ENCODE results near the gene ZFX.

ZFX gene

GRCh38 chrX:24203072-24203808 lies 53.7 kb downstream of the ZFX start:
- DNase-seq = no peak

DNA sequence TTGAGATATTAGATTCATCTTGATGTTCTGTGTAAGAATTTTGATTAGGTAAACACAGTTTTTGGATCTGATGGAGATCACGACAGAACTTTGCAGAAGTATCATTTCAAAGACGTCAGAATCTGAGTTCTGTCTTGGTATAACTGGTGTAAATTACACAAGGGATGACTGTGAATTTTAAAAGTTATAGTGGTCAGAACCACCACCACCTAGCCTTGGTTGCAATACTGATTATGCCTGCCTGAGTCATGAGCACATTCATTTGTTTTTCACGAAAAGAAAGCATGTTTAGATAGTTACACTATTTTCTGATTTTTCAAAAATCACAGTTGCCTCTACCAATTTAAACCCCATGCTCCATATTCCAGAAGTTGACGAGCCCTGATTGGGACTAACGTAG lies 54.8 kb downstream of the ZFX start:
- DNase-seq = no peak

GRCh38 chrX:24204958-24205357 lies 55.4 kb downstream of the ZFX start:
- no peak for DNase-seq

DNA sequence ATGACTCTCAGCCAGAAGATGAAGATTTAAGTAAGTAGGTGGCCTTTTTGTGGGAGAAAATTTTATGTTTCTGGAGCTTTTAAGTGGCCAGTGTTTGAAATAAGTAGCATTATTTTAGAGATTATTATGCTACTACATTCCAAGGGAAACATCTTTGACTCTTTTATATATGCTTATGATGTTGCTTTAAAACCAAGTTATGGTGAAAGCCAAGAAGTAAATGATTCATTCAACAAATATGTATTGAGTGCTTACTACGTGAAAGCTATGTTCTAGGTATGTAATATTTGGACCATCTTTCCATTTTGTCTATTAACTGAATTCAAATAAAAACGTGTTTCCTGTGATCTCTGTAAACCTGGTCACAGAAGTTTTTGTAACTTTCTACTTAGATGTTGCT lies 58.3 kb downstream of the ZFX start:
- DNase-seq = no peak

- DNase-seq = no peak
Measured at GRCh38 chrX:24208496-24209240, 59.1 kb downstream of the ZFX start.

DNA sequence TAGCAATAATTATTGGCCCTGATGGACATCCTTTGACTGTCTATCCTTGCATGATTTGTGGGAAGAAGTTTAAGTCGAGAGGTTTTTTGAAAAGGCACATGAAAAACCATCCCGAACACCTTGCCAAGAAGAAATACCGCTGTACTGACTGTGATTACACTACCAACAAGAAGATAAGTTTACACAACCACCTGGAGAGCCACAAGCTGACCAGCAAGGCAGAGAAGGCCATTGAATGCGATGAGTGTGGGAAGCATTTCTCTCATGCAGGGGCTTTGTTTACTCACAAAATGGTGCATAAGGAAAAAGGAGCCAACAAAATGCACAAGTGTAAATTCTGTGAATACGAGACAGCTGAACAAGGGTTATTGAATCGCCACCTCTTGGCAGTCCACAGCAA lies 60.7 kb downstream of the ZFX start:
- DNase-seq = no peak

DNA sequence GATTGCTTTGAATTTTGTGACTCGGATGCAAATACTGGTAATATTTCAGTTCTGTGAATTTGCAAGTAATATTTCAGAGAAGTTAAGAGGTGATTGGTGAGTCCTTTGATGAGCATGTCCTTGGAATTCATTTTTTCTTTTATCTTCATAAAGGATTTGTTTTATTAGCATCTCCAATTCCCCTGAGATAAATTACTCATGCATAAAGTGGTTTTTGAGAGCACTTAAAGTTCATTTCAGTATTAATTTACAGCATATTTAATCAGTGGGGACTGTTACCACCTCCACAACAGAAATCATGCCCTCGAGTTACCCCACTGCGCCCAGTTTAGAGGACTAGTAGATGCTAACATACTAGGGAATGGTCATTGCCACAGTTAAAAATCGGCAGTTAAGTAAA lies 65.0 kb downstream of the ZFX start:
- peak in 1 of 2 experiments; percentile 60 for DNase-seq

- DNase-seq = no peak
Measured at GRCh38 chrX:24215272-24215671, 65.7 kb downstream of the ZFX start.

DNA sequence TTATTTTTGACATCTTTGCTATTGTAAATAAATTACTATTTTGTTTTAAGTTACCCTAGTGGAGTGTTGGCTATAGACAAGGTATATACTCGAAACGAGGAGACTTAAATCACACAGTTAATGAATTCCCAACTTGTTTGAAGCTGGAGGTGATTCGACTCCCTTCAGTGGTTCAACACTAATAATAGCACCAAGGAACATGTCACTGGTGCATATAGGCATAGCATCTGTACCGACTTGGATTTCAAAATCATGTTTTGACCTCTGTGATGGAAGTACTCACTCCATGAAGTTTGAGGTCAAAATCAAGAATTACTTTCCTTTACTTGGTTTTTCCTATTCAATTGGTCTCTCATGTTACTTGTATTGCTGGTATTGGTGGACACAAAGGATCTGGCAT lies 66.5 kb downstream of the ZFX start:
- DNase-seq = no peak

- DNase-seq = no peak
Measured at GRCh38 chrX:24216827-24217226, 67.3 kb downstream of the ZFX start.

GRCh38 chrX:24219320-24219719 lies 69.8 kb downstream of the ZFX start:
- DNase-seq = no peak

GRCh38 chrX:24221872-24222271 lies 72.3 kb downstream of the ZFX start:
- DNase-seq = no peak

DNA sequence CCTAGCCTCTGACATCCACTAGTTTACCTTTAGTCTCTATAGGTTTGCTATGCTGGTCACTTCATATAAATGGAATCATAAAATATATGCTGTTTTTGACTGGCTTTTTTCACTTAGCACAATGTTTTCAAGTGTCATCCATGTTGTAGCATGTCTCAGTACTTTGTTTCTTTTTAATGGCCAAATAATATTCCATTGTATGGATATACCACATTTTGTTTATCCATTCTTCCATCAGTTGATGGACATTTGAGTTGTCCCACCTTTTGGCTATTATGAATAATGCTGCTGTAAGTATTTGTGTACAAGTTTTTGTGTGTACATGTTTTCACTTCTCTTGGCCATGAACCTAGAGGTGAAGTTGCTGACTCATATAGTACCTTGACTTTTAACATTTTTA lies 75.7 kb downstream of the ZFX start:
- DNase-seq = no peak

DNA sequence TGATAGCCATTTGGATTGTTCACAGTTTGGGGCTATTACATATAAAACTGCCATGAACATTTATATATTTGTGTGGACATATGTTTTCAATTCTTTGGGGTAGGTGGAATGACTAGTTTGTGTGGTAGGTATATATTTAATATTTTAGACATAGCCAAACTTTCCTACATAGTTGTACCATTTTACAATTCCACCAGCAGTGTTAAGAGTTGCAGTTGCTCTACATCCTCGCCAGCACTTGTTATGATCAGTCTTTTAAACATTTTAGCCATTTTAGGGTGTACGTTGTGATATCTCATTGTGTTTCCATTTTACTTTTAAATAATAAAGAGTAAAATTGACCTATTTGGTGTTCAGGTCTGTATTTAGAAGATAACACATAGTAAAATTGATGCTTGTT lies 76.6 kb downstream of the ZFX start:
- DNase-seq = no peak

DNA sequence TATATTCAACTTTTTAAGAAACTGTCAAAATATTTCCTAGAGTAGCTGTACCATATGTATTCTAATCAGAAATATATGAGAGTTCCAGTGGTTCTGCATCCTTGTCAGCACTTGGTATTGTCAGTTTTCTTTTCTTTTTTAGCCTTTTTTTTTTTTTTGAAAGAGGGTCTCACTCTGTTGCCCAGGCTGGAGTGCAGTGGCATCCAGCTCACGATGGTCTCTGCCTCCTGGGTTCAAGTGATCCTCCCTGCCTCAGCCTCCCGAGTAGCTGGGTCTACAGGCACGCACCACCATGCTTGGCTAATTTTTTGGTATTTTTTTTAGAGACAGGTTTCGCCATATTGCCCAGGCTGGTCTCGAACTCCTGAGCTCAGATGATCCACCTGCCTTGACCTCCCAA lies 79.1 kb downstream of the ZFX start:
- DNase-seq = no peak

GRCh38 chrX:24229400-24229879 lies 79.9 kb downstream of the ZFX start:
- DNase-seq = no peak

GRCh38 chrX:24229976-24230375 lies 80.4 kb downstream of the ZFX start:
- no peak for DNase-seq

- no peak for DNase-seq
Measured at GRCh38 chrX:24231131-24231540, 81.6 kb downstream of the ZFX start.

GRCh38 chrX:24231641-24232179 lies 82.2 kb downstream of the ZFX start:
- DNase-seq = no peak

DNA sequence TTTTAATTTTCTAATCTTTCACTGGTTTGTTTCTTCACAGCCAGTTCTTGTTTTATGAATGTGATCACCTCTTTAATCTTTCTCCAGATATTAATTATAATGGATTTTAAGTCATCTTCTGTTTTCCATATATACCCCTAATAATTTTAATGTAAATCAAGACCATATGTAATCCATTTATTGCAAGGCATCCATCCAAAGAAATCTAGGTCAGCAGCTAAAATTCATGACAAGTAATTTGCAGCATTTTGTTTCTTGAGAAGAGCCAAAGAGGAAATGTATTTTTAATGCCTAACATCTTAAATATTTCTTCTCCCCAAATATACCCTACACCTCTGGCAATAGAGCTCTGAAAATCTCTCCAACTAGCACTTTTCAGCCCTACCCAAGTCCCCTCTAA lies 83.3 kb downstream of the ZFX start:
- no peak for DNase-seq

GRCh38 chrX:24235084-24235710 lies 85.7 kb downstream of the ZFX start:
- no peak for DNase-seq

GRCh38 chrX:24241822-24242648 lies 92.5 kb downstream of the ZFX start:
- peak; percentile 20 to 57 for DNase-seq

DNA sequence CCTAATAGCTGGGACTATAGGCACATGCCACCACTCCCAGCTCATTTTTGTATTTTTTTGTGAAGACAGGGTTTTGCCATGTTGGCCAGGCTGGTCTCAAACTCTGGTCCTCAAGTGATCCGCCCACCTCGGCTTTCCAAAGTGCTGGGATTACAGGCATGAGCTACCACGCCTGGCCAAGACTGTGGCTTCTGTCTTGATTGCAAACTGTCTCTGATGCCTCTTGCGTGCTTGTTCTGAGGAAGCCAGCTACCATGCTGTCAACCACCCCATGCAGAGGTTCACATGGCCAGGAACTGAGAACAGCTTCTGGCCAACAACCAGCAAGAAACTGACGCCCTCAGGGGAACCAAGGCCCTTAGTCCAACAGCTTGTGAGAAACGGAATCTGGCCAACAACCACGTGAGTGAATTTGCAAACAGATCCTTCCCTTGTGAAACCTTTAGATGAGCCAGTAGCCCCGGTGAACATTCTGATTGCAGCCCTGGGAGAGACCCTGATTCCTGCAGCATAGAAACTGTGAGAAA lies 93.2 kb downstream of the ZFX start:
- no peak for DNase-seq

All from NCI-H524 (cell line).